H9 (cell line): ENCODE measurements around the gene GXYLT2. TPM values are rescaled to one million over a fixed set of nuclear protein-coding genes. Genes with fewer than 3 reads are reported as not detected.

Source experiments
- DNase-seq: peaks from one replicate; pipeline ENCODE4 v3.0.0-alpha.2; 2017
- H2AFZ ChIP-seq: one replicate; pipeline ENCODE4 v1.6.1; 2013; ENCODE audit warnings: mild to moderate bottlenecking, low read length, control low read depth, moderate library complexity
- H2AK5ac ChIP-seq: 2 replicates; pipeline ENCODE4 v1.6.1; 2013; ENCODE audit warnings: low read length, control low read depth, mixed read lengths; ENCODE audit not compliant: insufficient read length
- H2BK120ac ChIP-seq: one replicate; pipeline ENCODE4 v1.6.1; 2013; ENCODE audit warnings: low read depth, mild to moderate bottlenecking, low read length, control low read depth, inconsistent platforms; ENCODE audit not compliant: poor library complexity, severe bottlenecking
- H2BK12ac ChIP-seq: 2 replicates; pipeline ENCODE4 v1.6.1; 2013; ENCODE audit warnings: low read length, control low read depth, mixed read lengths, low read depth; ENCODE audit not compliant: insufficient read length
- H2BK15ac ChIP-seq: 2 replicates; pipeline ENCODE4 v1.6.1; 2013; ENCODE audit warnings: low read depth, low read length, control low read depth
- H2BK20ac ChIP-seq: one replicate; pipeline ENCODE4 v1.6.1; 2013; ENCODE audit warnings: low read depth, mild to moderate bottlenecking, low read length, control low read depth, inconsistent platforms; ENCODE audit not compliant: poor library complexity, severe bottlenecking
- H2BK5ac ChIP-seq: 2 replicates; pipeline ENCODE4 v1.6.1; 2013; ENCODE audit warnings: low read length, control low read depth, mixed read lengths; ENCODE audit not compliant: insufficient read length
- H3K14ac ChIP-seq: 2 replicates; pipeline ENCODE4 v1.6.1; 2013; ENCODE audit warnings: low read length, control low read depth; ENCODE audit not compliant: insufficient read depth
- H3K18ac ChIP-seq: 2 replicates; pipeline ENCODE4 v1.6.1; 2013; ENCODE audit warnings: low read depth, mild to moderate bottlenecking, mixed read lengths, low read length, control low read depth; ENCODE audit not compliant: insufficient read length
- H3K23ac ChIP-seq: 2 replicates; pipeline ENCODE4 v1.6.1; 2013; ENCODE audit warnings: low read length, control low read depth, mixed read lengths, low read depth; ENCODE audit not compliant: insufficient read length
- H3K23me2 ChIP-seq: 2 replicates; pipeline ENCODE4 v1.6.1; 2013; ENCODE audit warnings: low read depth, mild to moderate bottlenecking, mixed read lengths, low read length, control low read depth; ENCODE audit not compliant: insufficient read length, poor library complexity, severe bottlenecking
- H3K27ac ChIP-seq: 2 replicates; pipeline ENCODE4 v1.5.1; 2013; ENCODE audit warnings: low read length, control low read depth, mixed read lengths, low read depth; ENCODE audit not compliant: insufficient read length
- H3K27me3 ChIP-seq: 2 replicates; pipeline ENCODE4 v1.6.1; 2013; ENCODE audit warnings: low read length, control low read depth, inconsistent platforms; ENCODE audit not compliant: insufficient read depth
- H3K4ac ChIP-seq: 2 replicates; pipeline ENCODE4 v1.6.1; 2013; ENCODE audit warnings: low read depth, mild to moderate bottlenecking, control low read depth, inconsistent platforms, low read length, moderate library complexity
- H3K4me1 ChIP-seq: 2 replicates; pipeline ENCODE4 v1.6.1; 2013; ENCODE audit warnings: low read length, control low read depth, inconsistent platforms; ENCODE audit not compliant: insufficient read depth
- H3K4me2 ChIP-seq: 2 replicates; pipeline ENCODE4 v1.6.1; 2013; ENCODE audit warnings: low read length, control low read depth, mixed read lengths; ENCODE audit not compliant: insufficient read length, insufficient read depth
- H3K56ac ChIP-seq: 2 replicates; pipeline ENCODE4 v1.6.1; 2013; ENCODE audit warnings: low read depth, mild to moderate bottlenecking, mixed read lengths, low read length, control low read depth; ENCODE audit not compliant: insufficient read length
- H3K79me1 ChIP-seq: 2 replicates; pipeline ENCODE4 v1.6.1; 2013; ENCODE audit warnings: low read depth, mild to moderate bottlenecking, moderate library complexity, low read length, control low read depth, inconsistent platforms; ENCODE audit not compliant: insufficient read depth, poor library complexity, severe bottlenecking
- H3K79me2 ChIP-seq: 2 replicates; pipeline ENCODE4 v1.6.1; 2013; ENCODE audit warnings: low read length, control low read depth, inconsistent platforms; ENCODE audit not compliant: insufficient read depth
- H3K9ac ChIP-seq: 2 replicates; pipeline ENCODE4 v1.6.1; 2013; ENCODE audit warnings: low read length, control low read depth, mixed read lengths; ENCODE audit not compliant: insufficient read length; ENCODE audit errors: extremely low read depth
- H3K9me3 ChIP-seq: one replicate; pipeline ENCODE4 v1.6.1; 2013; ENCODE audit warnings: low read depth, low read length, inconsistent platforms; ENCODE audit not compliant: control insufficient read depth
- H3T11ph ChIP-seq: one replicate; pipeline ENCODE4 v1.6.1; 2013; ENCODE audit warnings: mild to moderate bottlenecking, low read length, control low read depth, inconsistent platforms
- H4K20me1 ChIP-seq: one replicate; pipeline ENCODE4 v1.6.1; 2013; ENCODE audit not compliant: control insufficient read depth, insufficient read length, insufficient read depth
- H4K5ac ChIP-seq: 2 replicates; pipeline ENCODE4 v1.6.1; 2013; ENCODE audit warnings: low read depth, mild to moderate bottlenecking, mixed read lengths, low read length, control low read depth; ENCODE audit not compliant: insufficient read length
- H4K8ac ChIP-seq: replicated peaks from 2 replicates; pipeline ENCODE4 v1.6.1; 2013; ENCODE audit warnings: low read length, control low read depth, mixed read lengths, low read depth; ENCODE audit not compliant: insufficient read length
- H4K91ac ChIP-seq: 2 replicates; pipeline ENCODE4 v1.6.1; 2013; ENCODE audit warnings: low read depth, mild to moderate bottlenecking, moderate library complexity, mixed read lengths, low read length, control low read depth; ENCODE audit not compliant: insufficient read length
- H3K27ac Mint-ChIP-seq, 3 experiments: 2 replicates in 2 of 3; 3 replicates in 1 of 3; pipeline ENCODE4 v1.8.0; 2020 to 2021; ENCODE audit warnings: mixed read lengths in 3 of 3, mild to moderate bottlenecking in 1 of 3, moderate library complexity in 1 of 3
- H3K27me3 Mint-ChIP-seq: 2 replicates; pipeline ENCODE4 v1.8.0; 2021; ENCODE audit warnings: low read depth, mild to moderate bottlenecking, moderate library complexity, mixed read lengths
- H3K36me3 Mint-ChIP-seq, 3 experiments: 2 replicates in 2 of 3; 3 replicates in 1 of 3; pipeline ENCODE4 v1.8.0; 2020 to 2021; ENCODE audit warnings: low read depth in 3 of 3, mixed read lengths in 3 of 3; ENCODE audit not compliant: insufficient read depth in 1 of 3
- H3K4me1 Mint-ChIP-seq, 2 experiments: 2 replicates each; pipeline ENCODE4 v1.8.0; 2020; ENCODE audit warnings: mixed read lengths in 2 of 2
- H3K4me3 Mint-ChIP-seq, 2 experiments: 2 replicates in 1 of 2; 3 replicates in 1 of 2; pipeline ENCODE4 v1.8.0; 2020 to 2021; ENCODE audit warnings: mild to moderate bottlenecking in 2 of 2, mixed read lengths in 2 of 2, moderate library complexity in 1 of 2
- H3K9me3 Mint-ChIP-seq, 2 experiments: 2 replicates in 1 of 2; 3 replicates in 1 of 2; pipeline ENCODE4 v1.8.0; 2020; ENCODE audit warnings: mild to moderate bottlenecking in 2 of 2, mixed read lengths in 2 of 2, moderate library complexity in 1 of 2
- total RNA-seq: library from RNA; stranded (reverse); gene quantifications from 2 replicates; pipeline ENCODE4 v1.2.1, GENCODE V29; 2021
- TF ChIP-seq, protein P1 (sequence below): fragments of 200-600 bp; sonication (generic); conservative IDR thresholded peaks from 3 replicates; pipeline ENCODE4 v1.8.0; 2021; ENCODE audit warnings: antibody characterized with exemption, mild to moderate bottlenecking

GXYLT2 gene
- total RNA-seq, 1 experiment from 2014 or later: 2.0 TPM

DNA sequence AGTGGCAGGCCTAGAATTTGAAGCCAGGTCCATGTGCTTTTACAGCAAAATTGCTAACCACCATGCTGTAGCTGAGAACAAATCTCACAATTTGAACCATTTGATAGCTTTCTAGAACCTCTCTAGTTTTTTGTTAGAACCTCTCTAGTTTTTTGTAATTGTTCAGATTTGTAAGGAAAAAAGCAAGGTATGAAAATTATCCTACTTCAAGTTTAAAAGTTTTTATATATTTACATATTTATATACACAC lies 9.8 kb downstream of the GXYLT2 start:
- H3K27me3 Mint-ChIP-seq: peaks cover 10% of the 10 kb centered on the region
- H2BK12ac ChIP-seq: no peak overlapping the region
- TF ChIP-seq, protein P1, sequence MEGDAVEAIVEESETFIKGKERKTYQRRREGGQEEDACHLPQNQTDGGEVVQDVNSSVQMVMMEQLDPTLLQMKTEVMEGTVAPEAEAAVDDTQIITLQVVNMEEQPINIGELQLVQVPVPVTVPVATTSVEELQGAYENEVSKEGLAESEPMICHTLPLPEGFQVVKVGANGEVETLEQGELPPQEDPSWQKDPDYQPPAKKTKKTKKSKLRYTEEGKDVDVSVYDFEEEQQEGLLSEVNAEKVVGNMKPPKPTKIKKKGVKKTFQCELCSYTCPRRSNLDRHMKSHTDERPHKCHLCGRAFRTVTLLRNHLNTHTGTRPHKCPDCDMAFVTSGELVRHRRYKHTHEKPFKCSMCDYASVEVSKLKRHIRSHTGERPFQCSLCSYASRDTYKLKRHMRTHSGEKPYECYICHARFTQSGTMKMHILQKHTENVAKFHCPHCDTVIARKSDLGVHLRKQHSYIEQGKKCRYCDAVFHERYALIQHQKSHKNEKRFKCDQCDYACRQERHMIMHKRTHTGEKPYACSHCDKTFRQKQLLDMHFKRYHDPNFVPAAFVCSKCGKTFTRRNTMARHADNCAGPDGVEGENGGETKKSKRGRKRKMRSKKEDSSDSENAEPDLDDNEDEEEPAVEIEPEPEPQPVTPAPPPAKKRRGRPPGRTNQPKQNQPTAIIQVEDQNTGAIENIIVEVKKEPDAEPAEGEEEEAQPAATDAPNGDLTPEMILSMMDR: no peak

More for the DNA sequence above, 9.8 kb downstream of the GXYLT2 start:
- no peak overlapping the region for H3K56ac ChIP-seq
- H3K9me3 ChIP-seq: no peaks in the 10 kb centered on the region
- H3K4me1 ChIP-seq: no peaks in the 10 kb centered on the region
- no peak overlapping the region for H3K23ac ChIP-seq
- Mint-ChIP-seq H3K27ac (no peak overlapping the region), H3K4me3 (no peak overlapping the region), H3K4me1 (peaks cover 0 to 5% of the 10 kb centered on the region in 2 experiments; a peak in 3 of 4 replicates), H3K9me3 (no peaks in the 10 kb centered on the region), H3K36me3 (no peaks in the 10 kb centered on the region)
- H3K14ac ChIP-seq: no peak overlapping the region
- no peak overlapping the region for H3K4ac ChIP-seq
- H2BK15ac ChIP-seq: no peak overlapping the region
- no peaks in the 10 kb centered on the region for H3K79me2 ChIP-seq
- H3T11ph ChIP-seq: no peak overlapping the region
- H3K27me3 ChIP-seq: no peaks in the 10 kb centered on the region
- H2BK20ac ChIP-seq: no peak overlapping the region
- no peak overlapping the region for H3K9ac ChIP-seq
- no peak for DNase-seq
- H2AK5ac ChIP-seq: no peak overlapping the region
- no peaks in the 10 kb centered on the region for H4K20me1 ChIP-seq
- no peak overlapping the region for H3K4me2 ChIP-seq
- H4K5ac ChIP-seq: no peak overlapping the region
- H2BK120ac ChIP-seq: no peak overlapping the region
- no peak overlapping the region for H2AFZ ChIP-seq
- H4K91ac ChIP-seq: no peak overlapping the region
- no peak overlapping the region for H3K18ac ChIP-seq
- H3K23me2 ChIP-seq: no peaks in the 10 kb centered on the region
- H4K8ac ChIP-seq: no peak overlapping the region
- H2BK5ac ChIP-seq: no peak overlapping the region
- H3K27ac ChIP-seq: no peak overlapping the region
- no peaks in the 10 kb centered on the region for H3K79me1 ChIP-seq
